Measurements from ENCODE around the gene MAPKAP1. TPM values are rescaled to one million over a fixed set of nuclear protein-coding genes. Genes with fewer than 3 reads are reported as not detected.

Gene MAPKAP1
- total RNA-seq, 4 donors from 2014 or later, result 76.5 to 141 (median 87.5) TPM

- Histone ChIP-seq H3K36me3 (peaks cover 0 to 66% of the 10 kb centered on the region in 2 donors), H3K27ac (no peak overlapping the region), H3K27me3 (no peaks in the 10 kb centered on the region), H3K4me3 (no peak overlapping the region), H3K4me1 (no peaks in the 10 kb centered on the region), H3K9me3 (no peaks in the 10 kb centered on the region)
- TF ChIP-seq POLR2AphosphoS5 (IDR thresholded peaks at IDR 0.05) (no peak), EP300 (IDR thresholded peaks at IDR 0.05) (no peak), POLR2A (IDR thresholded peaks at IDR 0.05) (no peak)
- TF ChIP-seq, protein P1, sequence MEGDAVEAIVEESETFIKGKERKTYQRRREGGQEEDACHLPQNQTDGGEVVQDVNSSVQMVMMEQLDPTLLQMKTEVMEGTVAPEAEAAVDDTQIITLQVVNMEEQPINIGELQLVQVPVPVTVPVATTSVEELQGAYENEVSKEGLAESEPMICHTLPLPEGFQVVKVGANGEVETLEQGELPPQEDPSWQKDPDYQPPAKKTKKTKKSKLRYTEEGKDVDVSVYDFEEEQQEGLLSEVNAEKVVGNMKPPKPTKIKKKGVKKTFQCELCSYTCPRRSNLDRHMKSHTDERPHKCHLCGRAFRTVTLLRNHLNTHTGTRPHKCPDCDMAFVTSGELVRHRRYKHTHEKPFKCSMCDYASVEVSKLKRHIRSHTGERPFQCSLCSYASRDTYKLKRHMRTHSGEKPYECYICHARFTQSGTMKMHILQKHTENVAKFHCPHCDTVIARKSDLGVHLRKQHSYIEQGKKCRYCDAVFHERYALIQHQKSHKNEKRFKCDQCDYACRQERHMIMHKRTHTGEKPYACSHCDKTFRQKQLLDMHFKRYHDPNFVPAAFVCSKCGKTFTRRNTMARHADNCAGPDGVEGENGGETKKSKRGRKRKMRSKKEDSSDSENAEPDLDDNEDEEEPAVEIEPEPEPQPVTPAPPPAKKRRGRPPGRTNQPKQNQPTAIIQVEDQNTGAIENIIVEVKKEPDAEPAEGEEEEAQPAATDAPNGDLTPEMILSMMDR (IDR thresholded peaks at IDR 0.05), result no peak
- no peak for ATAC-seq
- 89% methylated on average over 6 of the region's 14 CpGs; no CpG with 5 or more reads in 1 of the 2 donors for WGBS, 2 donors (ENCODE audit: low coverage in 1 of 2)
Measured at GRCh38 chr9:125440411-125440810, 266.6 kb downstream of the MAPKAP1 start.

GRCh38 chr9:125439434-125440272 lies 267.4 kb downstream of the MAPKAP1 start:
- TF ChIP-seq POLR2A (IDR thresholded peaks at IDR 0.05), result no peak
- TF ChIP-seq EP300 (IDR thresholded peaks at IDR 0.05), result no peak
- TF ChIP-seq POLR2AphosphoS5 (IDR thresholded peaks at IDR 0.05), result no peak
- TF ChIP-seq, protein P1 (IDR thresholded peaks at IDR 0.05), result no peak
- H3K27me3 ChIP-seq, result no peaks in the 10 kb centered on the region
- 94 to 95% methylated on average over 10 to 11 of the region's 21 CpGs for WGBS, 2 donors (ENCODE audit: low coverage in 1 of 2)
- no peak overlapping the region for H3K4me3 ChIP-seq
- ATAC-seq, result no peak
- H3K4me1 ChIP-seq, result no peaks in the 10 kb centered on the region
- H3K36me3 ChIP-seq, result peaks cover 0 to 66% of the 10 kb centered on the region in 2 donors
- H3K9me3 ChIP-seq, result no peaks in the 10 kb centered on the region
- H3K27ac ChIP-seq, result no peak overlapping the region

DNA sequence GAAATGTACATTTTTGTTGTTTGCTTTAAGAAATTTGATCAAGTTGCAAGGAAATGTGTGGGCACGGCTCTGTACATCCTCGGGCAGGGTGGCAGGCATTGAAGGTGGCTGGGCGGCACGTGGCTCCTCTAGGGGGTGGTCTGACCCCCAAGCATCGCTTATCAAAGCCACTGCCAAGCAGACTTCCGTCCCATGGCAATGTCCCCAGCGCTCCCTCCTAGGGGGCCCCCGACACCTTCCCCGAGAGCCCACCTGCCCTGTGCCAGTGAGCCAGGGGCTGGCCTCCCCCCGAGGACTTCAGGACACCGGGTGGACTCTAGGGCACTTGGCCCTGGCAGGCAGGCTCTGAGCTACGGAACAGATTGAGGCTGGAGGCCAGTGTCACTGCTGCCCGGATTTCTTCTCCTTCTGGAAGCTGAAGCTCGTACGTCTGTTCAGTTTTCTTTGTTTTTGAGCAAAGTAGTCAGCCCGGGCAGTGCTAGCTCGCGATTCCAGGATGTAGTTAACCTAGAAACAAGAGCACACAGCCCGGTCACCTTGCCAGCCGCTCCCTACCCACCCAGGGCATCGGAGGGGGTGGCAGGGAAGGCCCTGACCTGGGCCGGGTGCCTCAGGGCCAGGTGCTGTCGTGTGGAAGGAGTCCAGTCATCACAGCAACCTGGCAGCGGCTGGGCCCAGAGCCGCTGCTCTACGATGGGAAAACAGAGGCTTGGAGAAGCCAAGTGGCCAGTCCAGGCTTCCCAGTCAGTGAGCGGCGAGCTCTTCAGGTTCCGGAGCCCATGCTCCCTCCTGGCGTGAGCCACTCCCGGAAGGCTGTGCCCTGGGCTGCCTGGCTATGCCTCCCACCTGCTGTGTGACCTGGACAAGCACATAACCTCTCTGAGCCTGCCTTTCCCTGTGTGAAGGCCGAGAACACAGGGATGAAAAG lies 268.2 kb downstream of the MAPKAP1 start:
- no peak for ATAC-seq
- no peak overlapping the region for H3K4me3 ChIP-seq

GRCh38 chr9:125437771-125438221 lies 269.2 kb downstream of the MAPKAP1 start:
- Histone ChIP-seq H3K4me3 (no peak overlapping the region), H3K27me3 (no peaks in the 10 kb centered on the region), H3K4me1 (no peaks in the 10 kb centered on the region), H3K9me3 (no peaks in the 10 kb centered on the region), H3K36me3 (peaks cover 0 to 50% of the 10 kb centered on the region in 2 donors), H3K27ac (no peak overlapping the region)
- 60 to 79% methylated on average over 5 to 9 of the region's 15 CpGs for WGBS, 2 donors (ENCODE audit: low coverage in 1 of 2)
- ATAC-seq, result no peak
- TF ChIP-seq POLR2AphosphoS5 (IDR thresholded peaks at IDR 0.05), result no peak
- TF ChIP-seq POLR2A (IDR thresholded peaks at IDR 0.05), result no peak
- TF ChIP-seq, protein P1 (IDR thresholded peaks at IDR 0.05), result no peak
- no peak for TF ChIP-seq EP300 (IDR thresholded peaks at IDR 0.05)

More for the DNA sequence above, 268.2 kb downstream of the MAPKAP1 start:
- H3K27me3 ChIP-seq, result no peaks in the 10 kb centered on the region
- TF ChIP-seq EP300 (IDR thresholded peaks at IDR 0.05) (no peak), POLR2AphosphoS5 (IDR thresholded peaks at IDR 0.05) (no peak)
- H3K9me3 ChIP-seq, result no peaks in the 10 kb centered on the region
- 90 to 92% methylated on average over 6 to 8 of the region's 32 CpGs for WGBS, 2 donors (ENCODE audit: low coverage in 1 of 2)
- H3K27ac ChIP-seq, result no peak overlapping the region
- H3K4me1 ChIP-seq, result no peaks in the 10 kb centered on the region
- peaks cover 0 to 60% of the 10 kb centered on the region in 2 donors for H3K36me3 ChIP-seq

All from gastroesophageal sphincter (tissue), 4 donors.